HG02938 (cell line): ENCODE measurements around the gene GPHN.
"Not testable (repeated sequence)": the region's sequence is repeated elsewhere in the genome, so short reads cannot be mapped to it uniquely, and the experiment has no call there.

ENCODE experiments used
- ATAC-seq: cut with Tn5 transposase; IDR thresholded peaks from one replicate; pipeline ENCODE4 v1.9.1; 2021; ENCODE audit warnings: mild to moderate bottlenecking, moderate library complexity; ENCODE audit not compliant: unreplicated experiment

GPHN gene

GRCh38 chr14:67016856-67017255 lies 508.9 kb downstream of the GPHN start:
- ATAC-seq, result no peak

- peak; percentile 45 for ATAC-seq
These were observed 510.8 kb downstream of the GPHN start for GRCh38 chr14:67018720-67019119.

GRCh38 chr14:67019796-67020195 lies 511.8 kb downstream of the GPHN start:
- ATAC-seq, result no peak

- no peak for ATAC-seq
These were observed 524.2 kb downstream of the GPHN start for GRCh38 chr14:67031920-67032774.

- ATAC-seq, result no peak
These were observed 537.5 kb downstream of the GPHN start for GRCh38 chr14:67045440-67045839.

- ATAC-seq, result no peak
These were observed 542.9 kb downstream of the GPHN start for GRCh38 chr14:67050896-67051295.

- no peak for ATAC-seq
These were observed 548.7 kb downstream of the GPHN start for GRCh38 chr14:67056684-67057083.

- ATAC-seq, result no peak
These were observed 551.6 kb downstream of the GPHN start for GRCh38 chr14:67059596-67059995.

GRCh38 chr14:67060546-67060945 lies 552.6 kb downstream of the GPHN start:
- no peak for ATAC-seq

- not testable (repeated sequence) for ATAC-seq
These were observed 559.3 kb downstream of the GPHN start for GRCh38 chr14:67067070-67067814.

GRCh38 chr14:67068251-67068650 lies 560.3 kb downstream of the GPHN start:
- ATAC-seq, result no peak

- ATAC-seq, result no peak
These were observed 563.6 kb downstream of the GPHN start for GRCh38 chr14:67071506-67071905.

- ATAC-seq, result no peak
These were observed 570.0 kb downstream of the GPHN start for GRCh38 chr14:67077921-67078320.

- no peak for ATAC-seq
These were observed 571.9 kb downstream of the GPHN start for GRCh38 chr14:67079846-67080245.

- no peak for ATAC-seq
These were observed 600.3 kb downstream of the GPHN start for GRCh38 chr14:67108230-67108629.

GRCh38 chr14:67111022-67111421 lies 603.1 kb downstream of the GPHN start:
- ATAC-seq, result no peak

- no peak for ATAC-seq
These were observed 604.4 kb downstream of the GPHN start for GRCh38 chr14:67112344-67112743.

GRCh38 chr14:67127174-67127573 lies 619.2 kb downstream of the GPHN start:
- ATAC-seq, result no peak

GRCh38 chr14:67129768-67130167 lies 621.8 kb downstream of the GPHN start:
- no peak for ATAC-seq

- ATAC-seq, result no peak
These were observed 623.7 kb downstream of the GPHN start for GRCh38 chr14:67131691-67132090.

- no peak for ATAC-seq
These were observed 625.2 kb downstream of the GPHN start for GRCh38 chr14:67133144-67133543.
